GM21515 (cell line): ENCODE results near the gene CNTNAP5.
"Not testable (repeated sequence)": the region's sequence is repeated elsewhere in the genome, so short reads cannot be mapped to it uniquely, and the experiment has no call there.

Experiments
- ATAC-seq: cut with Tn5 transposase; IDR thresholded peaks from one replicate; pipeline ENCODE4 v1.9.1; 2021; ENCODE audit not compliant: unreplicated experiment

The CNTNAP5 gene

GRCh38 chr2:124407836-124408534, 382.9 kb downstream of the CNTNAP5 start:
- ATAC-seq: not testable (repeated sequence)

GRCh38 chr2:124424074-124424473, 399.0 kb downstream of the CNTNAP5 start:
- ATAC-seq: no peak

- no peak for ATAC-seq
Measured at GRCh38 chr2:124426122-124426521, 401.0 kb downstream of the CNTNAP5 start.

GRCh38 chr2:124426625-124427024, 401.5 kb downstream of the CNTNAP5 start:
- ATAC-seq: no peak

- ATAC-seq: no peak
Measured at GRCh38 chr2:124437811-124438210, 412.7 kb downstream of the CNTNAP5 start.

GRCh38 chr2:124450481-124450880, 425.4 kb downstream of the CNTNAP5 start:
- no peak for ATAC-seq

- ATAC-seq: no peak
Measured at GRCh38 chr2:124476291-124476690, 451.2 kb downstream of the CNTNAP5 start.

- no peak for ATAC-seq
Measured at GRCh38 chr2:124478761-124479160, 453.7 kb downstream of the CNTNAP5 start.

GRCh38 chr2:124480958-124481357, 455.9 kb downstream of the CNTNAP5 start:
- ATAC-seq: no peak

GRCh38 chr2:124482044-124482443, 457.0 kb downstream of the CNTNAP5 start:
- ATAC-seq: no peak

- ATAC-seq: no peak
Measured at GRCh38 chr2:124482551-124482950, 457.5 kb downstream of the CNTNAP5 start.

GRCh38 chr2:124485659-124486058, 460.6 kb downstream of the CNTNAP5 start:
- ATAC-seq: no peak

GRCh38 chr2:124489686-124490085, 464.6 kb downstream of the CNTNAP5 start:
- ATAC-seq: no peak

GRCh38 chr2:124501575-124502152, 476.6 kb downstream of the CNTNAP5 start:
- ATAC-seq: no peak

- no peak for ATAC-seq
Measured at GRCh38 chr2:124514236-124514635, 489.1 kb downstream of the CNTNAP5 start.

GRCh38 chr2:124520953-124521352, 495.9 kb downstream of the CNTNAP5 start:
- no peak for ATAC-seq

GRCh38 chr2:124523096-124523495, 498.0 kb downstream of the CNTNAP5 start:
- no peak for ATAC-seq

- no peak for ATAC-seq
Measured at GRCh38 chr2:124524155-124524915, 499.2 kb downstream of the CNTNAP5 start.

- no peak for ATAC-seq
Measured at GRCh38 chr2:124526221-124526620, 501.1 kb downstream of the CNTNAP5 start.

GRCh38 chr2:124530203-124530602, 505.1 kb downstream of the CNTNAP5 start:
- no peak for ATAC-seq

GRCh38 chr2:124533226-124533954, 508.3 kb downstream of the CNTNAP5 start:
- no peak for ATAC-seq
